Measurements from ENCODE around the gene GSTA4. TPM values are rescaled to one million over a fixed set of nuclear protein-coding genes. Genes with fewer than 3 reads are reported as not detected.

Gene GSTA4
- total RNA-seq, 1 donor from 2014 or later = 9.4 TPM

DNA sequence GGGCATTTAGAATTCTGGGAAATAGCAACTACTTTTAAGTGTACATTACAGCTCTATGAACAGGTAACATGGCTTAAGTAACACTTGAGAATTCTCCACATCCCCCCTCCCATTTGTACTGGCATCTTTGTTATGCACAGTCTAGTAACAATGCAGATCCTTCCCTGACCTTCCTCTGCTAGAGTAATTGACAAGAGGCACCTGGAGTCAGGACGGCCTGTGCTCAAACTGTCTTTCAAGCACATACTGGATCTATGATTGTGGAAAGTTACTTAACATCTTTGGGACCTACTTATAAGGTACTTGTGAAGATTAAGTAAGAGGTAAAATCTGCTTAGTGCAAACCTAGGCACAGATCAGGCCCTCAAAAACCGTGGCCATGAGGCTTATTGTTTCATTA, 63.7 kb downstream of the GSTA4 start:
- DNase-seq = no peak
- Histone ChIP-seq H3K27me3 (ENCODE audit: low read depth) (no peaks in the 10 kb centered on the region), H3K36me3 (no peaks in the 10 kb centered on the region), H3K4me1 (no peaks in the 10 kb centered on the region), H3K27ac (replicated peaks) (no peak overlapping the region), H3K4me3 (no peak overlapping the region), H3K9me3 (replicated peaks) (no peaks in the 10 kb centered on the region)
- intact Hi-C loops (cut with micrococcal nuclease) = no loop called here
- TF ChIP-seq, protein P1, sequence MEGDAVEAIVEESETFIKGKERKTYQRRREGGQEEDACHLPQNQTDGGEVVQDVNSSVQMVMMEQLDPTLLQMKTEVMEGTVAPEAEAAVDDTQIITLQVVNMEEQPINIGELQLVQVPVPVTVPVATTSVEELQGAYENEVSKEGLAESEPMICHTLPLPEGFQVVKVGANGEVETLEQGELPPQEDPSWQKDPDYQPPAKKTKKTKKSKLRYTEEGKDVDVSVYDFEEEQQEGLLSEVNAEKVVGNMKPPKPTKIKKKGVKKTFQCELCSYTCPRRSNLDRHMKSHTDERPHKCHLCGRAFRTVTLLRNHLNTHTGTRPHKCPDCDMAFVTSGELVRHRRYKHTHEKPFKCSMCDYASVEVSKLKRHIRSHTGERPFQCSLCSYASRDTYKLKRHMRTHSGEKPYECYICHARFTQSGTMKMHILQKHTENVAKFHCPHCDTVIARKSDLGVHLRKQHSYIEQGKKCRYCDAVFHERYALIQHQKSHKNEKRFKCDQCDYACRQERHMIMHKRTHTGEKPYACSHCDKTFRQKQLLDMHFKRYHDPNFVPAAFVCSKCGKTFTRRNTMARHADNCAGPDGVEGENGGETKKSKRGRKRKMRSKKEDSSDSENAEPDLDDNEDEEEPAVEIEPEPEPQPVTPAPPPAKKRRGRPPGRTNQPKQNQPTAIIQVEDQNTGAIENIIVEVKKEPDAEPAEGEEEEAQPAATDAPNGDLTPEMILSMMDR (IDR thresholded peaks at IDR 0.05; ENCODE audit: borderline replicate concordance) = no peak

- TF ChIP-seq, protein P1 (IDR thresholded peaks at IDR 0.05; ENCODE audit: borderline replicate concordance) = no peak
- no peaks in the 10 kb centered on the region for H3K4me1 ChIP-seq
- intact Hi-C loops (cut with micrococcal nuclease) = no loop called here
These were observed 65.5 kb downstream of the GSTA4 start for GRCh38 chr6:52929321-52930164.

More at GRCh38 chr6:52929321-52930164, 65.5 kb downstream of the GSTA4 start:
- Histone ChIP-seq H3K4me3 (no peak overlapping the region), H3K27ac (replicated peaks) (no peak overlapping the region), H3K9me3 (replicated peaks) (no peaks in the 10 kb centered on the region), H3K36me3 (no peaks in the 10 kb centered on the region), H3K27me3 (ENCODE audit: low read depth) (no peaks in the 10 kb centered on the region)
- DNase-seq = no peak

Other genes starting within 250 kb of the GSTA4 start
- gene GSTA2, start 231.8 kb downstream of the GSTA4 start, total RNA-seq = not detected
- gene GSTA1, start 191.5 kb downstream of the GSTA4 start, total RNA-seq = not detected
- gene GSTA5, start 154.5 kb downstream of the GSTA4 start, total RNA-seq = not detected
- gene GSTA3, start 85.6 kb downstream of the GSTA4 start, total RNA-seq = not detected
- 8.4 TPM for gene CILK1, start 66.5 kb upstream of the GSTA4 start, total RNA-seq
- 56.4 TPM for gene FBXO9, start 70.1 kb upstream of the GSTA4 start, total RNA-seq
- gene GCM1, start 153.6 kb upstream of the GSTA4 start, total RNA-seq = not detected

All from left ventricle myocardium inferior (tissue), 1 donor.